Liver (tissue), 9 donors: ENCODE results near the gene MRPS18C. TPM values are rescaled to one million over a fixed set of nuclear protein-coding genes. Genes with fewer than 3 reads are reported as not detected.

Experiments
- DNase-seq: peaks from one replicate; pipeline ENCODE4 v3.0.0-alpha.2; 2017; ENCODE audit warnings: low spot score
- H3K27ac ChIP-seq, 2 donors: one replicate each; pipeline ENCODE4 v1.7.0; 2013; ENCODE audit warnings: inconsistent platforms in 2 of 2, low read length in 2 of 2, control low read depth in 1 of 2, low read depth in 1 of 2, mild to moderate bottlenecking in 1 of 2
- H3K27me3 ChIP-seq, 4 donors: one replicate each; pipeline versions ENCODE4 v1.6.1 to v1.7.0; 2013; ENCODE audit warnings: low read length in 3 of 4, inconsistent platforms in 1 of 4, mild to moderate bottlenecking in 1 of 4, moderate library complexity in 1 of 4; ENCODE audit not compliant: control insufficient read depth in 4 of 4, insufficient read depth in 4 of 4
- H3K36me3 ChIP-seq, 4 donors: one replicate each; pipeline versions ENCODE4 v1.6.1 to v1.7.0; 2013; ENCODE audit warnings: low read length in 3 of 4, mild to moderate bottlenecking in 3 of 4, low read depth in 1 of 4, moderate library complexity in 1 of 4; ENCODE audit not compliant: control insufficient read depth in 4 of 4, insufficient read depth in 3 of 4
- H3K4me1 ChIP-seq, 4 donors: one replicate each; pipeline versions ENCODE4 v1.6.1 to v1.7.0; 2013; ENCODE audit warnings: low read length in 3 of 4, mild to moderate bottlenecking in 3 of 4, moderate library complexity in 1 of 4; ENCODE audit not compliant: control insufficient read depth in 4 of 4, insufficient read depth in 4 of 4
- H3K4me3 ChIP-seq, 3 donors: one replicate each; pipeline versions ENCODE4 v1.6.1 to v1.7.0; 2013; ENCODE audit warnings: low read length in 3 of 3, control low read depth in 1 of 3, low read depth in 1 of 3, mild to moderate bottlenecking in 1 of 3
- H3K9ac ChIP-seq, 2 donors: one replicate each; pipeline ENCODE4 v1.7.0; 2013; ENCODE audit warnings: low read length in 2 of 2, mild to moderate bottlenecking in 2 of 2, moderate library complexity in 2 of 2, control low read depth in 1 of 2, low read depth in 1 of 2
- H3K9me3 ChIP-seq, 4 donors: one replicate each; pipeline versions ENCODE4 v1.6.1 to v1.7.0; 2013; ENCODE audit warnings: low read length in 3 of 4; ENCODE audit not compliant: control insufficient read depth in 4 of 4
- ATF3 ChIP-seq: IDR thresholded peaks from 2 replicates; pipeline ENCODE4 v1.6.1; 2016; ENCODE audit warnings: antibody characterized with exemption
- EGR1 ChIP-seq, 2 donors: IDR thresholded peaks; 2 replicates each; pipeline ENCODE4 v1.6.1; 2016 to 2018; ENCODE audit warnings: antibody characterized with exemption in 2 of 2, low read depth in 2 of 2
- FOXA1 ChIP-seq: IDR thresholded peaks from 2 replicates; pipeline ENCODE4 v1.6.1; 2016; ENCODE audit warnings: antibody characterized with exemption
- FOXA2 ChIP-seq: IDR thresholded peaks from 2 replicates; pipeline ENCODE4 v1.6.1; 2016; ENCODE audit warnings: antibody characterized with exemption
- GABPA ChIP-seq, 2 donors: IDR thresholded peaks in 1 of 2; conservative IDR thresholded peaks in 1 of 2; 2 replicates each; pipeline ENCODE4 v1.6.1; 2016; ENCODE audit warnings: antibody characterized with exemption in 2 of 2, mild to moderate bottlenecking in 1 of 2, moderate library complexity in 1 of 2
- HNF4A ChIP-seq, 2 donors: conservative IDR thresholded peaks; 2 replicates each; pipeline ENCODE4 v1.6.1; 2016; ENCODE audit warnings: antibody characterized with exemption in 2 of 2, mild to moderate bottlenecking in 2 of 2
- HNF4G ChIP-seq: IDR thresholded peaks from 2 replicates; pipeline ENCODE4 v1.6.1; 2016; ENCODE audit warnings: antibody characterized with exemption
- JUND ChIP-seq, 2 donors: IDR thresholded peaks; 2 replicates each; pipeline ENCODE4 v1.6.1; 2016; ENCODE audit warnings: antibody characterized with exemption in 2 of 2
- MAX ChIP-seq: IDR thresholded peaks from 2 replicates; pipeline ENCODE4 v1.6.1; 2016; ENCODE audit warnings: antibody characterized with exemption
- NR2F2 ChIP-seq: IDR thresholded peaks from 2 replicates; pipeline ENCODE4 v1.6.1; 2016; ENCODE audit warnings: antibody characterized with exemption
- RAD21 ChIP-seq, 2 donors: IDR thresholded peaks; 2 replicates each; pipeline ENCODE4 v1.6.1; 2016; ENCODE audit warnings: antibody characterized with exemption in 2 of 2, mild to moderate bottlenecking in 2 of 2
- REST ChIP-seq: IDR thresholded peaks from 2 replicates; pipeline ENCODE4 v1.6.1; 2016; ENCODE audit warnings: antibody characterized with exemption, mild to moderate bottlenecking
- RXRA ChIP-seq, 2 donors: IDR thresholded peaks; 2 replicates each; pipeline ENCODE4 v1.6.1; 2017 to 2018; ENCODE audit warnings: antibody characterized with exemption in 2 of 2, mild to moderate bottlenecking in 1 of 2
- SP1 ChIP-seq: IDR thresholded peaks from 2 replicates; pipeline ENCODE4 v1.6.1; 2018; ENCODE audit warnings: antibody characterized with exemption, mild to moderate bottlenecking
- TAF1 ChIP-seq: conservative IDR thresholded peaks from 2 replicates; pipeline ENCODE4 v1.6.1; 2016; ENCODE audit warnings: antibody characterized with exemption, mild to moderate bottlenecking
- YY1 ChIP-seq: IDR thresholded peaks from 2 replicates; pipeline ENCODE4 v1.6.1; 2016; ENCODE audit warnings: antibody characterized with exemption, mild to moderate bottlenecking
- ZBTB33 ChIP-seq: IDR thresholded peaks from 2 replicates; pipeline ENCODE4 v1.6.1; 2016; ENCODE audit warnings: antibody characterized with exemption
- WGBS: extraction: QIAGEN DNeasy Blood & Tissue Kit; methylation state at CpG from one replicate; pipeline ENCODE4 v1.1.7; 2013; 5-methylcytosine and 5-hydroxymethylcytosine counted together
- polyA plus RNA-seq, 2 donors: library from polyadenylated mRNA; stranded (reverse) in 1 of 2; unstranded in 1 of 2; fragments of 200-250 nt in 1 of 2; fragments of >200 nt in 1 of 2; fragmentation: Nextera tagmentation in 1 of 2; extraction: Ambion mirVana in 1 of 2; gene quantifications; one replicate each; pipeline versions ENCODE4 v1.2.1 to v1.2.3, GENCODE V29; 2013 to 2015
- total RNA-seq, 2 donors: library from RNA; depleted of rRNA; stranded (reverse); fragments of >200 nt; gene quantifications; one replicate each; pipeline ENCODE4 v1.2.3, GENCODE V29; 2014
- donor health status: healthy.
- donor health status: healthy.
- donor health status: healthy.
- donor health status: healthy.
- donor health status: healthy.

The MRPS18C gene
- total and polyA plus RNA-seq, 4 donors: 12.2 to 97.3 (median 17.1) TPM

GRCh38 chr4:83454686-83455085, 1.2 kb upstream of the MRPS18C start:
- H3K9ac ChIP-seq: peak overlapping the region in 1 of 2 donors; percentile 95
- no peak for DNase-seq
- H3K27me3 ChIP-seq: no peaks in the 10 kb centered on the region
- H3K36me3 ChIP-seq: peaks cover 2 to 25% (median 9%) of the 10 kb centered on the region in 4 donors
- peak overlapping the region in 1 of 2 donors; percentile 95 for H3K27ac ChIP-seq
- H3K4me1 ChIP-seq: peaks cover 8 to 25% (median 17%) of the 10 kb centered on the region in 4 donors
- peak overlapping the region; percentile 59 to 86 (median 77) for H3K4me3 ChIP-seq
- H3K9me3 ChIP-seq: no peaks in the 10 kb centered on the region
- WGBS: 33% methylated on average over 6 of the region's 6 CpGs
- TF ChIP-seq YY1 (no peak), ZBTB33 (no peak), FOXA1 (no peak), GABPA (IDR thresholded peaks at IDR 0.05 in 1 of 2, conservative IDR thresholded peaks at IDR 0.05 in 1 of 2) (no peak), EGR1 (IDR thresholded peaks at IDR 0.05; ENCODE audit: low read depth in 2 of 2) (no peak), RXRA (IDR thresholded peaks at IDR 0.05) (no peak), FOXA2 (no peak), SP1 (no peak), HNF4G (no peak), HNF4A (conservative IDR thresholded peaks at IDR 0.05) (no peak), NR2F2 (no peak), JUND (IDR thresholded peaks at IDR 0.05) (no peak), MAX (no peak), ATF3 (no peak)

- peak overlapping the region; percentile 59 to 86 (median 77) for H3K4me3 ChIP-seq
- no peaks in the 10 kb centered on the region for H3K27me3 ChIP-seq
- no peak for TF ChIP-seq RAD21 (IDR thresholded peaks at IDR 0.05)
- TF ChIP-seq TAF1: peak; percentile 62
- TF ChIP-seq GABPA (IDR thresholded peaks at IDR 0.05 in 1 of 2, conservative IDR thresholded peaks at IDR 0.05 in 1 of 2): peak in 1 of 2 donors; percentile 72
- no peak for TF ChIP-seq REST
- TF ChIP-seq YY1: no peak
- no peak for TF ChIP-seq MAX
- H3K9ac ChIP-seq: peak overlapping the region; percentile 70 to 96
- H3K36me3 ChIP-seq: peaks cover 5 to 31% (median 18%) of the 10 kb centered on the region in 4 donors
- no peak for DNase-seq
- H3K4me1 ChIP-seq: peaks cover 8 to 25% (median 17%) of the 10 kb centered on the region in 4 donors
- 0% methylated on average over 7 of the region's 7 CpGs for WGBS
- no peaks in the 10 kb centered on the region for H3K9me3 ChIP-seq
- peak overlapping the region; percentile 95 to 96 for H3K27ac ChIP-seq
Measured at GRCh38 chr4:83456184-83456501, 285 bp downstream of the MRPS18C start.
